GM21390 (cell line): ENCODE data around the gene GRIP2.

Experiments
- ATAC-seq: cut with Tn5 transposase; IDR thresholded peaks from one replicate; pipeline ENCODE4 v1.9.1; 2021; ENCODE audit not compliant: unreplicated experiment

Gene GRIP2

DNA sequence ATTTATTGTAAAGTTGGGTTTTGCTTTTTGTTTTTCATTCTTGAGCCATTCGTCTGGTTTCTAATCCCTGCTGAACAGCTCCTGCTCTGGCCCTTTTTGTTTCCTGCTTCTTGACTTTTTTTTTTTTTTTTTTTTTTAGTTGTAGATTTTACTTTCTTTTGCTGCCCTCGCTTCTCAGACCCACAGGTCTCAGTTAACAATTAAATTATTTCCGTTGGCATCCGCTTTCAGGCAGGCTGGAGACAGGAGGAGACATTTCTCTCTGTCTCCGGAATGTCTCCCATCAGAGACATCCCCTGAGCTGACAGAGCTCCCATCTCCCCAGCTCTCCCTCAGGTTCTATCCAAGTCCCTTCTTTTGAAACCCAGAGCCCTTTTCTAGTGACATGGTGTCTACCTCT, 69.1 kb downstream of the GRIP2 start:
- ATAC-seq: no peak

- no peak for ATAC-seq
Observed at GRCh38 chr3:14470461-14470860, 69.7 kb downstream of the GRIP2 start.

DNA sequence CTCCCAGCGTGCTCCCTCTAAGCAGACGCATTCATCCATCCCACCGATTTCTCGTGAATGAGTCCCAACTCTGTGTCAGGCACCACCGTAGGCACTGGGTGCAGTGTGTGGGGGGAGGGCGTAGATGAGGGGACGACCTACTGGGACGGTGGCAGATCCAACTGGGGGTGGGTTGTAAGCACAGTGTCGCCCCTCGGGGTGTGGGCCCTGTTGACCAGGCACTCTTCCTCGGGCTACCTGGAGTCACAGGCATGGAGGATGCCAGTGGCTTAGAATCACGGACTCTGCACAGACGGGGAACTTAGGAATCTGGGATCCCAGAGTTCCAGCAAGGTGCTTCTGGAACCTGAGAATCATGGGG, 71.5 kb downstream of the GRIP2 start:
- ATAC-seq: no peak

DNA sequence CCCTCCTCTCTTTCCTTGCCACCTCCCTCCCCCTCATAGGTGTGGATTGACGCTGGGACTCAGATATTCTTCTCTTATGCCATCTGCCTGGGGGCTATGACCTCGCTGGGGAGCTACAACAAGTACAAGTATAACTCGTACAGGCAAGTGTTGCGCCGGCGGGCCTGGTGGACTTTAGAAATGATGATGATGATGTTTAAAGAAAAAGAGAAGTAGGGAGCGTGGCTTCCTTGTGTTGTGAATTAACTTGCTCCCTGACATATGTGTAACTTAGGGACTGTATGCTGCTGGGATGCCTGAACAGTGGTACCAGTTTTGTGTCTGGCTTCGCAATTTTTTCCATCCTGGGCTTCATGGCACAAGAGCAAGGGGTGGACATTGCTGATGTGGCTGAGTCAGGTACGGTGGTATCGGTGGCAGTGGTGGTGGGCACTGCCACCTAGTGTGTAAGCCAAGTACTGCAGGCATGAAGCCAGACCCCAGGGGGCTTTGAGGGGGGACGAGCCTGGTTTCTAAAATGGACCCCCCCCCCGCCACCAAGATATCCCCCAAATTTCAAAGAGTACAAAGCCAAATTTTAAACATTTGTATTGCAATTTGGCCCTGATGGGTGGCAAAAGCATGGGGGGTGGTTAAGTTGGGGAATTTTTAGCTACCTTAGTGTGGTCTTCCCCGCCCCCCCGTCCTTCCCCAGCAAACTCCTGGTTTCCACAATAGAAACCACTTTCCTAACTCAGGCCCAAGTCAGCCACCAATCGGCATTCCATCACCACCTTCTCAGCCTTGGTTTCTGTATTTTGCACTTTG, 72.1 kb downstream of the GRIP2 start:
- ATAC-seq: no peak

GRCh38 chr3:14466179-14466903, 73.8 kb downstream of the GRIP2 start:
- ATAC-seq: no peak

GRCh38 chr3:14465425-14465824, 74.7 kb downstream of the GRIP2 start:
- ATAC-seq: no peak

DNA sequence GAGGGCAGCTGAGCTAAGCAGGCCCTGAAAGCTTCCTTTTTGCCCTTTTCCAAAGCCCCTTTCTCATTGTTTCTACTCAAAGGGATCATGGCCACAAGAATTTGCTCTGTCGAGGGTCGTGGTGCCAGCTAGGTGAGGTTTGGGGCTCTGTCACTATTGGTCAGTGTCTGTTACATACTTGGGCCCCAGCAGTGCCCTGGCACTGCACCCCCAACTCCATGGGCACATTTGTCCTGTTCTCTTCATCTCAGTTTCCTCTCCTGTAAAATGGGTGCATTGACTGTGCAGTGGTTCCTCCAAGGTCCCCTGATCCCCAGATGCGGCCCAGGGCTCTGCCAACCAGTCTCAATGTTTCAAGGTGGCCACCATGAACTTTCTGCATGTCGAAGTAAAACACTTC, 75.6 kb downstream of the GRIP2 start:
- ATAC-seq: no peak

- no peak for ATAC-seq
Observed at GRCh38 chr3:14464141-14464465, 76.0 kb downstream of the GRIP2 start.

DNA sequence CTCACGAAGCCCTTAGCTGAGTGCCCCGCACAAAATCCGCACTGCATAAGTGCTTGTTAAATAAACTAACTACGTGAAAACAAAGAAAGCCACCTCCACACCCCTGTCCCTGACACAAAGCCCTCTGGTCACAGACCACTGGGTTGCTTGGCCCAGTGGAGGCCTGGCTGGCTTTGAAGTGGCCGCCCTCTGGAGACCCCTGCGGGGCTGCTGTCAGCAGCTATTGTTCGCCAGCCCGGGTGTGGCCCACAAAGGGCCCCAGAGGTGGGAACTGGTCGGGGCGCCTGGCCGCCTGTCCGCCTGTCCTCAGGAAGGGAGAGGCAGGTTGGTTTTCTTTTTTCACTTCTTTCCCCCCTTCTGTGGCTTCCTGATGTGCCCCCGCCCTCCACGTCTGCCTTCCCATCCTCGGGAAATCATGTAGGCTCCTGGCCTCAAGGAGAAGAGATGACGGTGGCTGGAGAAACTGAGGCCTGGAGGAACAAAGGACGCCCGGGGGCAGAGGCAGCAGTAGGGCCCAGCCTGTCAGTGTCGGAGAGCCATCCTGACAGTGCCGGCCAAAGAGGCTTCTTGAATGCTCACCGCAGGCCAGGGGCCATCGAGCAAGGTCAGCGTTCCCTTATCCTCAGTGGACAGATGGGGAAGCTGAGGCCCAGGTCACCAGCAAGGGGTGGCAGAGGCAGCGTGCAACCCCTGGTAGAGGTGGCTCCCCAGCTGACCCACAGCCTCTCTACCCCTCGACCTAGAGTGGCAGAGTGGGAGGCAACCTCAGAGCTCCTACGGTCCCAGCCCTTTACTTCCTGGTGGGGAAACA, 76.6 kb downstream of the GRIP2 start:
- ATAC-seq: no peak

DNA sequence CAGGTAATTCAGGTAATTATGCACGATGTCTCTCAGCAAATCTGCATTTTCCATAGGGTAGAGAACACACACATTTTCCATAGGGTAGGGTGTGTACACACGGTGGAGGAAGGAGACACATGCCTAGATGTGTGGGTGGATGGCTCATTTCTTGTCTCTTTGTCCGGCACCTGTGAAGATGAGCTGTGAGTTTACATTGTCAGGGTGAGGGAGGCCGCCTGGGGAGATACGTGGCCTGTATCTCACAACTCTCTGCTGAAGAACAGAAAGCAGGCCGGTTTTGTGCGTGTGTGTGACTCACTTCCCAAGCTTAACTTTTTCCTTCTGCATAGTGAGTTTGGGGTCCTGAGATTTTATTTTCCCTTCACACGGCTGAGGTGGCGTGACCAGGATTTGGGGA, 77.4 kb downstream of the GRIP2 start:
- ATAC-seq: no peak

- no peak for ATAC-seq
Observed at GRCh38 chr3:14461748-14462324, 78.3 kb downstream of the GRIP2 start.

- no peak for ATAC-seq
Observed at GRCh38 chr3:14461006-14461747, 79.0 kb downstream of the GRIP2 start.

DNA sequence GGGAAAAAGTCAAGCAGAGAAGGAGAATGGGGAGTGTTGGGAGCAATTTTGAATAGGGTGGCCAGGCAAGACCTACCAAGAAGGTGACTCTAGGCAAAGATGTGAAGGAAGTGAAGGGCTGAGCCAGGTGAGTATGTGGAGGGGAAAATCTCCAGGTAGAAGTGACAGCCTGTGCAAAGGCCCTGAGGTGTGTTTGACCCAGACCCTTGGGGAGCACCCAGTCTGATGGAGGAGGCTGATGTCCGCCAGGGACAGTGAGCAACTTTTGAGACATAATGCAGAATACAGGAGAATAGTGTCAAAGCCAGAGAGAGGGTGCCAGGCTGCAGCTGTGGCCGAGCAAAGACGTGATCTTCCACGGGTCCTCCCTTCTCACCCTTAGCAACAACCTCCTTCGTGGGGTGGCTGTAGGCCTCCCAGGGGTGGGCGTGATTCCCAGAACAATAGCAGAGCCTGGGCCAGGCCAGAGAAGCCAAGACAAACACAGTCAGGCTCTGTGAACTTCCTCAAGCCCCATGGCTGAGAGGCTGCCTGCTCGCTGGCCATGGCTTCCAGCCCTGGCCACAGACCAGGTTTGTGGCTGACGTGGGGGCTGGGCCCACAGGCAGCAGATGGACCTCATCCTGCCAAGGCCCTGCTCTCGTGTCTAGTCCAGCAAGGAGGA, 79.7 kb downstream of the GRIP2 start:
- ATAC-seq: no peak

- ATAC-seq: no peak
Observed at GRCh38 chr3:14459787-14460186, 80.4 kb downstream of the GRIP2 start.

DNA sequence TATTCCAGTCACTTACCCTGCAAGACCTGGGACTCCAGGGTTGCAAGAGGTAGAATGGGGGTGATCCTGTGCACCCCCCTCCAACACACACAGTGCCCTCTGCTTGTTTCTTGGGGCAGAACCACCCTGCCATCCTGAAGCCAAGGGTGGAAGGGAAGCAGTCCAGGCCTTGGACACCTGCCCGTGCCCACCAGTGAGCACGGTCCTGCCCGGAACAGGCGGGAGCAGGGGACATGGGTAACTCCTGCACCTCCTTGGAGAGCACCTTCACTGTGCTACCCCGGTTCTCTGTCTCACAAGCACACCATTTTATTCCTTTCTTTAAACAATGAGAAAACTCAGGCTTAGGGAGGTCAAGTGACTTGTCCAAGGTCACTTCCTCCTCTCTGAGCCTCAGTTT, 80.8 kb downstream of the GRIP2 start:
- no peak for ATAC-seq

- no peak for ATAC-seq
Observed at GRCh38 chr3:14458434-14459275, 81.5 kb downstream of the GRIP2 start.

- ATAC-seq: no peak
Observed at GRCh38 chr3:14457999-14458398, 82.1 kb downstream of the GRIP2 start.

- ATAC-seq: no peak
Observed at GRCh38 chr3:14457481-14457880, 82.7 kb downstream of the GRIP2 start.

DNA sequence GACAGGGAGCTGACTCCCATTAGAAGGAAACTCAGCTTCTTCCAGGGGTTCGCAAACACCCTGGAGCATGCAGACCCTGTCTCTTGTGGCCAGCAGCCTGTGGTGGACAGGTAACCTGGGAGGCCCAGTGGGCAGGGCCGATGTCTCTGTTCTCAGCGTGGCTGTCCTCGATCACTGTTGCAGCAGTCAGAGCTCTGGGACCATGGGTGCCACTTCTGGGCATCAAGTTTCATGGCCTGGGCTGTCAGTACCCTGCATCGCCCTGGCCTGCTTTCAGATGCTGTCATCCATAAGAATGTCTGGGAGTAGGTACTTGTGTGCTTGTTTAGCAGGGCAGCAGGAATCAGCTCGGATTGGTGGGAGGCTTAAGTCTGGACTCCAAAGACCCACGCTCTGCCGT, 83.3 kb downstream of the GRIP2 start:
- no peak for ATAC-seq
